PC-9 (cell line): Measurements from ENCODE around the gene EHD2.

ENCODE experiments used
- CTCF ChIP-seq: fragments of 200-600 bp; sonication (generic); conservative IDR thresholded peaks from 2 replicates; pipeline ENCODE4 v1.6.1; 2017; ENCODE audit warnings: mixed run types, antibody characterized with exemption, mild to moderate bottlenecking, moderate library complexity
- EZH2 ChIP-seq: fragments of 200-600 bp; sonication (generic); IDR thresholded peaks from 2 replicates; pipeline ENCODE4 v1.8.0; 2017; ENCODE audit warnings: antibody characterized with exemption, low read depth

- TF ChIP-seq CTCF (no peak), EZH2 (no peak)
These were observed 39.8 kb upstream of the EHD2 start for GRCh38 chr19:47673426-47673825.
